ENCODE measurements around the gene CYB561A3. TPM values are rescaled to one million over a fixed set of nuclear protein-coding genes. Genes with fewer than 3 reads are reported as not detected.
A peak's percentile ranks its signal among the peaks of the same experiment; 100 is the strongest.

Gene CYB561A3
- total RNA-seq, 1 donor from 2014 or later = 41.4 TPM

GRCh38 chr11:61358566-61358965, 3.1 kb downstream of the CYB561A3 start:
- Mint-ChIP-seq H3K27me3 (ENCODE audit: low read depth) (no peaks in the 10 kb centered on the region), H3K9me3 (ENCODE audit: low read depth) (no peaks in the 10 kb centered on the region), H3K36me3 (ENCODE audit: low read depth) (peaks cover 3% of the 10 kb centered on the region), H3K27ac (ENCODE audit: unreplicated experiment) (no peak overlapping the region), H3K4me1 (ENCODE audit: low read depth) (peaks cover 28% of the 10 kb centered on the region), H3K4me3 (ENCODE audit: unreplicated experiment) (no peak overlapping the region)
- TF ChIP-seq, protein P1, sequence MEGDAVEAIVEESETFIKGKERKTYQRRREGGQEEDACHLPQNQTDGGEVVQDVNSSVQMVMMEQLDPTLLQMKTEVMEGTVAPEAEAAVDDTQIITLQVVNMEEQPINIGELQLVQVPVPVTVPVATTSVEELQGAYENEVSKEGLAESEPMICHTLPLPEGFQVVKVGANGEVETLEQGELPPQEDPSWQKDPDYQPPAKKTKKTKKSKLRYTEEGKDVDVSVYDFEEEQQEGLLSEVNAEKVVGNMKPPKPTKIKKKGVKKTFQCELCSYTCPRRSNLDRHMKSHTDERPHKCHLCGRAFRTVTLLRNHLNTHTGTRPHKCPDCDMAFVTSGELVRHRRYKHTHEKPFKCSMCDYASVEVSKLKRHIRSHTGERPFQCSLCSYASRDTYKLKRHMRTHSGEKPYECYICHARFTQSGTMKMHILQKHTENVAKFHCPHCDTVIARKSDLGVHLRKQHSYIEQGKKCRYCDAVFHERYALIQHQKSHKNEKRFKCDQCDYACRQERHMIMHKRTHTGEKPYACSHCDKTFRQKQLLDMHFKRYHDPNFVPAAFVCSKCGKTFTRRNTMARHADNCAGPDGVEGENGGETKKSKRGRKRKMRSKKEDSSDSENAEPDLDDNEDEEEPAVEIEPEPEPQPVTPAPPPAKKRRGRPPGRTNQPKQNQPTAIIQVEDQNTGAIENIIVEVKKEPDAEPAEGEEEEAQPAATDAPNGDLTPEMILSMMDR (IDR thresholded peaks at IDR 0.05) = no peak
- no peak for DNase-seq (ENCODE audit: low spot score)

- Mint-ChIP-seq H3K36me3 (ENCODE audit: low read depth) (peaks cover 9% of the 10 kb centered on the region), H3K4me1 (ENCODE audit: low read depth) (peaks cover 21% of the 10 kb centered on the region), H3K4me3 (ENCODE audit: unreplicated experiment) (no peak overlapping the region), H3K27me3 (ENCODE audit: low read depth) (no peaks in the 10 kb centered on the region), H3K27ac (ENCODE audit: unreplicated experiment) (no peak overlapping the region), H3K9me3 (ENCODE audit: low read depth) (no peaks in the 10 kb centered on the region)
- DNase-seq (ENCODE audit: low spot score) = no peak
- TF ChIP-seq, protein P1 (IDR thresholded peaks at IDR 0.05) = no peak
These were observed 3.8 kb downstream of the CYB561A3 start for GRCh38 chr11:61357894-61358239.

DNA sequence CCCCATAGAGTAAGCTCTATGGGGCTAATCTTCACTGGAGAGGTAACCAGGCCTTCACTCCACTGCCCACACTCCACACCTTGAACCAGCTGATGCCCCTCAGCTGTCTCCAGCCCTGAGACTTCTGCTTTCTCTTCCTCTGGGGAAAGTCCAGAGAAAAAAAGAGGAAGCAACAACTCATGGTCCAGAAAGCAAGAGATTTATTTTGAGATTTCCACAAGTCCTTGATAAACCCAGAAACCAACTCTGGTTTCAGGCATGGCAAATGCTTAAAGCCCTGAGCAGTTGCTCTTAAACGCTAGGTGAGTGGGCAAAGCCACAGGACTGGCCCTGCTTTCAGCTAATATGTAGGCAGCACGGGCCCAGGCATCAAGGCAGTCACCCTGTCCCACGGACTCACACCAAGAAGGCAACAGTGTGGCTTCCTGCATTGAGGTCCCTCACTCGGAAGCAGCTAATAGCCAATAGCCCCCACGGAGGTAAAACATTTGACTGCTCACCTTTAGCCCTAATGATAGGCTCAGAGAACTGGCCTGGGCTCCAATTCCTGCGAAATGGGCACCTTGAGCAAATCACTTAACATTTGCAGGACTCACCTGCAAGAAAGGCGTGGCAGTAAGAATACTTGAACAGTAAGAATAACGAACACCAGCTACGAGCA, 4.3 kb downstream of the CYB561A3 start:
- TF ChIP-seq, protein P1 (IDR thresholded peaks at IDR 0.05) = no peak
- H3K27ac Mint-ChIP-seq (ENCODE audit: unreplicated experiment) = no peak overlapping the region
- no peak overlapping the region for H3K4me3 Mint-ChIP-seq (ENCODE audit: unreplicated experiment)
- H3K27me3 Mint-ChIP-seq (ENCODE audit: low read depth) = no peaks in the 10 kb centered on the region
- H3K4me1 Mint-ChIP-seq (ENCODE audit: low read depth) = peaks cover 17% of the 10 kb centered on the region
- DNase-seq (ENCODE audit: low spot score) = no peak
- H3K36me3 Mint-ChIP-seq (ENCODE audit: low read depth) = peaks cover 11% of the 10 kb centered on the region
- H3K9me3 Mint-ChIP-seq (ENCODE audit: low read depth) = no peaks in the 10 kb centered on the region

DNA sequence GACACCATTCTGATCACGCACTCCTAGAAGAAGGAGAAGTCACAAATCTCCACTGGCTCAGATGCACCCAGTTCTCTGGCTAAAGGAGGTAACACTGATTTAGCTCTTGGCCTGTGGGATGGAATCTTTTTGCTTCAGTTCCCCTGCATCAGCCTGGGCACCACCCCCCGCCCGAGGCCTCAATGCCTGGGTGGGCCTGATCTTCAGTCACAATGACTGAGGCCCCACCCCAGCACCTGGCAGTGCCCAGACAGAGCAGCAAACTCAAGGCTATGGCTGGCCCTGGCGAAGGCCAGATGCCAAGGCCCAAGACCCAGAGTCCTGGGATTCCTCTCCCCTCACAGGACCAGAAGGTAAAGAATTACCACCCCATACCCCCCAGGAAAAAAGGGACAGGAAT, 5.0 kb downstream of the CYB561A3 start:
- H3K4me3 Mint-ChIP-seq (ENCODE audit: unreplicated experiment) = no peak overlapping the region
- H3K27me3 Mint-ChIP-seq (ENCODE audit: low read depth) = no peaks in the 10 kb centered on the region
- peaks cover 11% of the 10 kb centered on the region for H3K36me3 Mint-ChIP-seq (ENCODE audit: low read depth)
- no peaks in the 10 kb centered on the region for H3K9me3 Mint-ChIP-seq (ENCODE audit: low read depth)
- TF ChIP-seq, protein P1 (IDR thresholded peaks at IDR 0.05) = no peak
- H3K27ac Mint-ChIP-seq (ENCODE audit: unreplicated experiment) = peak overlapping the region; percentile 55
- peaks cover 17% of the 10 kb centered on the region for H3K4me1 Mint-ChIP-seq (ENCODE audit: low read depth)
- DNase-seq (ENCODE audit: low spot score) = no peak

GRCh38 chr11:61354208-61354607, 7.5 kb downstream of the CYB561A3 start:
- TF ChIP-seq, protein P1 (IDR thresholded peaks at IDR 0.05) = no peak
- H3K36me3 Mint-ChIP-seq (ENCODE audit: low read depth) = peaks cover 19% of the 10 kb centered on the region
- DNase-seq (ENCODE audit: low spot score) = no peak

More at GRCh38 chr11:61354208-61354607, 7.5 kb downstream of the CYB561A3 start:
- no peaks in the 10 kb centered on the region for H3K9me3 Mint-ChIP-seq (ENCODE audit: low read depth)
- H3K27me3 Mint-ChIP-seq (ENCODE audit: low read depth) = no peaks in the 10 kb centered on the region
- H3K4me3 Mint-ChIP-seq (ENCODE audit: unreplicated experiment) = no peak overlapping the region
- no peak overlapping the region for H3K27ac Mint-ChIP-seq (ENCODE audit: unreplicated experiment)
- peaks cover under 1% of the 10 kb centered on the region for H3K4me1 Mint-ChIP-seq (ENCODE audit: low read depth)

All from chondrocyte (in vitro differentiated cells).